ENCODE data around the gene MYBPC3.
"Not testable (repeated sequence)": the region's sequence is repeated elsewhere in the genome, so short reads cannot be mapped to it uniquely, and the experiment has no call there.

Gene MYBPC3

GRCh38 chr11:47336595-47336994 is 15.9 kb downstream of the MYBPC3 start:
- DNase-seq, result no peak

- no peak for DNase-seq
Observed at GRCh38 chr11:47335733-47336132, 16.8 kb downstream of the MYBPC3 start.

- not testable (repeated sequence) for DNase-seq
Observed at GRCh38 chr11:47334699-47335411, 17.6 kb downstream of the MYBPC3 start.

- no peak for DNase-seq
Observed at GRCh38 chr11:47333886-47334443, 18.5 kb downstream of the MYBPC3 start.

GRCh38 chr11:47333526-47333845 is 19.0 kb downstream of the MYBPC3 start:
- no peak for DNase-seq

GRCh38 chr11:47332791-47333525 is 19.5 kb downstream of the MYBPC3 start:
- no peak for DNase-seq

- no peak for DNase-seq
Observed at GRCh38 chr11:47332303-47332711, 20.2 kb downstream of the MYBPC3 start.

- no peak for DNase-seq
Observed at GRCh38 chr11:47331454-47332302, 20.8 kb downstream of the MYBPC3 start.

- DNase-seq, result no peak
Observed at GRCh38 chr11:47329987-47330931, 22.2 kb downstream of the MYBPC3 start.

GRCh38 chr11:47329431-47329986 is 23.0 kb downstream of the MYBPC3 start:
- no peak for DNase-seq

- DNase-seq, result no peak
Observed at GRCh38 chr11:47328449-47329390, 23.8 kb downstream of the MYBPC3 start.

- DNase-seq, result no peak
Observed at GRCh38 chr11:47327949-47328348, 24.6 kb downstream of the MYBPC3 start.

GRCh38 chr11:47327025-47327424 is 25.5 kb downstream of the MYBPC3 start:
- no peak for DNase-seq

GRCh38 chr11:47326198-47326597 is 26.3 kb downstream of the MYBPC3 start:
- DNase-seq, result no peak

GRCh38 chr11:47325271-47326041 is 27.0 kb downstream of the MYBPC3 start:
- DNase-seq, result no peak

GRCh38 chr11:47324520-47324919 is 28.0 kb downstream of the MYBPC3 start:
- no peak for DNase-seq

GRCh38 chr11:47318166-47318565 is 34.3 kb downstream of the MYBPC3 start:
- DNase-seq, result no peak

GRCh38 chr11:47317064-47317828 is 35.3 kb downstream of the MYBPC3 start:
- no peak for DNase-seq

- not testable (repeated sequence) for DNase-seq
Observed at GRCh38 chr11:47316501-47316900, 36.0 kb downstream of the MYBPC3 start.
